Hepatocyte (in vitro differentiated cells): Measurements from ENCODE around the gene ZNF692. TPM values are rescaled to one million over a fixed set of nuclear protein-coding genes. Genes with fewer than 3 reads are reported as not detected.
A peak's percentile ranks its signal among the peaks of the same experiment; 100 is the strongest.

Experiments used
- DNase-seq: peaks from one replicate; pipeline ENCODE4 v3.0.0-alpha.2; 2016; ENCODE audit warnings: low spot score
- H2AFZ ChIP-seq: fragments of 200-600 bp; sonication (generic); 2 replicates; pipeline ENCODE4 v1.6.0; 2016; ENCODE audit warnings: antibody characterized with exemption, mild to moderate bottlenecking
- H3K27ac ChIP-seq: fragments of 200-600 bp; sonication (generic); 2 replicates; pipeline ENCODE4 v1.5.1; 2016; ENCODE audit warnings: mild to moderate bottlenecking
- H3K27me3 ChIP-seq: fragments of 200-600 bp; sonication (generic); 2 replicates; pipeline ENCODE4 v1.6.1; 2016
- H3K36me3 ChIP-seq: fragments of 200-600 bp; sonication (generic); replicated peaks from 2 replicates; pipeline ENCODE4 v1.5.1; 2016; ENCODE audit warnings: low read depth; ENCODE audit not compliant: insufficient read depth
- H3K4me1 ChIP-seq: fragments of 200-600 bp; sonication (generic); 2 replicates; pipeline ENCODE4 v1.5.1; 2016; ENCODE audit warnings: mild to moderate bottlenecking, moderate library complexity; ENCODE audit not compliant: insufficient read depth
- H3K4me2 ChIP-seq: fragments of 200-600 bp; sonication (generic); 2 replicates; pipeline ENCODE4 v1.6.0; 2016
- H3K4me3 ChIP-seq: fragments of 200-600 bp; sonication (generic); 2 replicates; pipeline ENCODE4 v1.5.1; 2016; ENCODE audit warnings: mild to moderate bottlenecking
- H3K79me2 ChIP-seq: fragments of 200-600 bp; sonication (generic); 2 replicates; pipeline ENCODE4 v1.6.0; 2017; ENCODE audit warnings: mild to moderate bottlenecking
- H3K9me2 ChIP-seq: fragments of 200-600 bp; sonication (generic); replicated peaks from 2 replicates; pipeline ENCODE4 v1.6.0; 2017; ENCODE audit warnings: mild to moderate bottlenecking; ENCODE audit not compliant: insufficient read depth
- H3K9me3 ChIP-seq: fragments of 200-600 bp; sonication (generic); 2 replicates; pipeline ENCODE4 v1.5.1; 2016; ENCODE audit warnings: low read depth, mild to moderate bottlenecking
- H4K20me1 ChIP-seq: fragments of 200-600 bp; sonication (generic); 2 replicates; pipeline ENCODE4 v1.6.0; 2016; ENCODE audit warnings: mild to moderate bottlenecking; ENCODE audit not compliant: insufficient read depth, poor library complexity, severe bottlenecking
- CTCF ChIP-seq: fragments of 200-600 bp; sonication (generic); IDR thresholded peaks from 2 replicates; pipeline ENCODE4 v1.5.1; 2016; ENCODE audit warnings: antibody characterized with exemption, mild to moderate bottlenecking; ENCODE audit not compliant: poor library complexity
- EZH2 ChIP-seq: fragments of 200-600 bp; sonication (generic); IDR thresholded peaks from 2 replicates; pipeline ENCODE4 v1.6.1; 2016; ENCODE audit warnings: antibody characterized with exemption, mild to moderate bottlenecking, borderline replicate concordance
- EZH2phosphoT487 ChIP-seq: fragments of 200-600 bp; sonication (generic); IDR thresholded peaks from one replicate; pipeline ENCODE4 v1.6.1; 2018; ENCODE audit warnings: antibody characterized with exemption, mild to moderate bottlenecking, low read depth, moderate library complexity; ENCODE audit not compliant: unreplicated experiment, severe bottlenecking
- WGBS: methylation state at CpG from one replicate; pipeline ENCODE4 v1.1.6; 2016; ENCODE audit warnings: low lambda C conversion rate; ENCODE audit errors: missing lambda C conversion rate; 5-methylcytosine and 5-hydroxymethylcytosine counted together
- polyA plus RNA-seq: library from polyadenylated mRNA; unstranded; fragments of >200 nt; fragmentation: Nextera tagmentation; extraction: Ambion mirVana; gene quantifications from 2 replicates; pipeline ENCODE4 v1.2.1, GENCODE V29; 2016
- total RNA-seq: library from RNA; depleted of rRNA; stranded (reverse); fragments of >200 nt; gene quantifications from 2 replicates; pipeline ENCODE4 v1.2.3, GENCODE V29; 2014

ZNF692 gene
- total and polyA plus RNA-seq, 2 experiments from 2014 or later: 42.1 to 60.8 TPM

GRCh38 chr1:248861616-248862015 lies 2.7 kb upstream of the ZNF692 start:
- H3K9me3 ChIP-seq: no peaks in the 10 kb centered on the region
- no peak overlapping the region for H2AFZ ChIP-seq
- H3K79me2 ChIP-seq: peaks cover 15% of the 10 kb centered on the region
- H3K27me3 ChIP-seq: no peaks in the 10 kb centered on the region
- H4K20me1 ChIP-seq: no peaks in the 10 kb centered on the region
- H3K4me1 ChIP-seq: peaks cover 21% of the 10 kb centered on the region
- no peaks in the 10 kb centered on the region for H3K36me3 ChIP-seq
- DNase-seq: no peak
- 94% methylated on average over 2 of the region's 2 CpGs for WGBS
- TF ChIP-seq CTCF: no peak
- no peak for TF ChIP-seq EZH2
- TF ChIP-seq EZH2phosphoT487: no peak
- H3K27ac ChIP-seq: no peak overlapping the region
- H3K9me2 ChIP-seq: no peaks in the 10 kb centered on the region
- H3K4me2 ChIP-seq: no peak overlapping the region
- no peak overlapping the region for H3K4me3 ChIP-seq

GRCh38 chr1:248860007-248860406 lies 1.1 kb upstream of the ZNF692 start:
- no peak overlapping the region for H3K4me3 ChIP-seq
- WGBS: 93% methylated on average over 4 of the region's 4 CpGs
- peaks cover 21% of the 10 kb centered on the region for H3K4me1 ChIP-seq
- no peak for DNase-seq
- no peaks in the 10 kb centered on the region for H3K9me3 ChIP-seq
- H3K79me2 ChIP-seq: peaks cover 18% of the 10 kb centered on the region
- no peaks in the 10 kb centered on the region for H3K36me3 ChIP-seq
- no peak for TF ChIP-seq CTCF
- TF ChIP-seq EZH2: no peak
- no peak for TF ChIP-seq EZH2phosphoT487
- H3K4me2 ChIP-seq: no peak overlapping the region
- peak overlapping the region; percentile 58 for H2AFZ ChIP-seq
- no peaks in the 10 kb centered on the region for H3K9me2 ChIP-seq
- H4K20me1 ChIP-seq: no peaks in the 10 kb centered on the region
- H3K27me3 ChIP-seq: no peaks in the 10 kb centered on the region
- H3K27ac ChIP-seq: no peak overlapping the region

- Histone ChIP-seq H3K9me2 (no peaks in the 10 kb centered on the region), H3K27me3 (no peaks in the 10 kb centered on the region), H3K9me3 (no peaks in the 10 kb centered on the region), H3K4me2 (peak overlapping the region; percentile 100), H2AFZ (peak overlapping the region; percentile 88), H3K4me3 (peak overlapping the region; percentile 60), H3K4me1 (peaks cover 16% of the 10 kb centered on the region), H3K36me3 (no peaks in the 10 kb centered on the region), H3K79me2 (peaks cover 18% of the 10 kb centered on the region), H4K20me1 (no peaks in the 10 kb centered on the region), H3K27ac (peak overlapping the region; percentile 86)
- 2% methylated on average over 40 of the region's 45 CpGs for WGBS
- TF ChIP-seq CTCF (peak; percentile 49), EZH2phosphoT487 (no peak), EZH2 (no peak)
- peak; percentile 84 for DNase-seq
Measured at GRCh38 chr1:248858096-248858890, 592 bp downstream of the ZNF692 start.
